Type B pancreatic cell (in vitro differentiated cells): ENCODE data around the gene FGD3. TPM values are rescaled to one million over a fixed set of nuclear protein-coding genes. Genes with fewer than 3 reads are reported as not detected.

ENCODE experiments used
- DNase-seq: peaks from one replicate; pipeline ENCODE4 v3.0.0; 2021; ENCODE audit warnings: mixed read lengths; ENCODE audit not compliant: unreplicated experiment; ENCODE audit errors: extremely low spot score
- H3K27ac Mint-ChIP-seq: 2 replicates; pipeline ENCODE4 v1.8.0; 2021; ENCODE audit warnings: mild to moderate bottlenecking, mixed read lengths
- H3K27me3 Mint-ChIP-seq: 2 replicates; pipeline ENCODE4 v1.8.0; 2021; ENCODE audit warnings: mixed read lengths
- H3K36me3 Mint-ChIP-seq: 2 replicates; pipeline ENCODE4 v1.8.0; 2021; ENCODE audit warnings: mixed read lengths
- H3K4me1 Mint-ChIP-seq: one replicate; pipeline ENCODE4 v1.8.0; 2021; ENCODE audit warnings: mixed read lengths; ENCODE audit not compliant: unreplicated experiment
- H3K4me3 Mint-ChIP-seq: 2 replicates; pipeline ENCODE4 v1.8.0; 2021; ENCODE audit warnings: mild to moderate bottlenecking, mixed read lengths
- H3K9me3 Mint-ChIP-seq: 2 replicates; pipeline ENCODE4 v1.8.0; 2021; ENCODE audit warnings: mixed read lengths
- CTCF ChIP-seq: fragments of 200-600 bp; sonication (generic); conservative IDR thresholded peaks from 2 replicates; pipeline ENCODE4 v1.5.0; 2021; ENCODE audit warnings: antibody characterized with exemption, mild to moderate bottlenecking
- total RNA-seq: library from RNA; stranded (reverse); gene quantifications from 2 replicates; pipeline ENCODE4 v1.2.1, GENCODE V29; 2021; ENCODE audit warnings: low replicate concordance

Gene FGD3
- total RNA-seq, 1 donor from 2014 or later: 5.5 TPM

GRCh38 chr9:93039976-93040375 is 92.7 kb downstream of the FGD3 start:
- Mint-ChIP-seq H3K27me3 (no peaks in the 10 kb centered on the region), H3K4me3 (no peak overlapping the region), H3K9me3 (no peaks in the 10 kb centered on the region), H3K4me1 (peaks cover 4% of the 10 kb centered on the region), H3K36me3 (no peaks in the 10 kb centered on the region), H3K27ac (no peak overlapping the region)
- no peak for TF ChIP-seq CTCF
- no peak for DNase-seq

- H3K4me1 Mint-ChIP-seq: peaks cover 4% of the 10 kb centered on the region
- H3K27me3 Mint-ChIP-seq: no peaks in the 10 kb centered on the region
- H3K36me3 Mint-ChIP-seq: no peaks in the 10 kb centered on the region
- no peak for TF ChIP-seq CTCF
- DNase-seq: no peak
- H3K9me3 Mint-ChIP-seq: no peaks in the 10 kb centered on the region
- H3K27ac Mint-ChIP-seq: no peak overlapping the region
- H3K4me3 Mint-ChIP-seq: no peak overlapping the region
Measured at GRCh38 chr9:93040409-93040808, 93.1 kb downstream of the FGD3 start.

GRCh38 chr9:93041108-93041802 is 93.9 kb downstream of the FGD3 start:
- H3K27me3 Mint-ChIP-seq: no peaks in the 10 kb centered on the region
- no peaks in the 10 kb centered on the region for H3K9me3 Mint-ChIP-seq
- no peak for TF ChIP-seq CTCF
- peaks cover 4% of the 10 kb centered on the region for H3K4me1 Mint-ChIP-seq
- no peak overlapping the region for H3K27ac Mint-ChIP-seq
- H3K4me3 Mint-ChIP-seq: no peak overlapping the region
- DNase-seq: no peak
- H3K36me3 Mint-ChIP-seq: no peaks in the 10 kb centered on the region

- Mint-ChIP-seq H3K27ac (no peak overlapping the region), H3K27me3 (peaks cover 6% of the 10 kb centered on the region), H3K36me3 (no peaks in the 10 kb centered on the region), H3K4me3 (no peak overlapping the region), H3K4me1 (no peaks in the 10 kb centered on the region), H3K9me3 (no peaks in the 10 kb centered on the region)
- TF ChIP-seq CTCF: no peak
- no peak for DNase-seq
Measured at GRCh38 chr9:93043122-93043521, 95.8 kb downstream of the FGD3 start.

- peaks cover 6% of the 10 kb centered on the region for H3K27me3 Mint-ChIP-seq
- H3K27ac Mint-ChIP-seq: no peak overlapping the region
- H3K9me3 Mint-ChIP-seq: no peaks in the 10 kb centered on the region
- no peak for DNase-seq
- H3K36me3 Mint-ChIP-seq: no peaks in the 10 kb centered on the region
- H3K4me3 Mint-ChIP-seq: no peak overlapping the region
- no peak for TF ChIP-seq CTCF
- H3K4me1 Mint-ChIP-seq: no peaks in the 10 kb centered on the region
Measured at GRCh38 chr9:93045521-93045920, 98.2 kb downstream of the FGD3 start.
